ENCODE measurements around the gene GH1.
"Not testable (repeated sequence)": the region's sequence is repeated elsewhere in the genome, so short reads cannot be mapped to it uniquely, and the experiment has no call there.

GRCh38 chr17:63898899-63899798, 19.5 kb downstream of the GH1 start:
- not testable (repeated sequence) for TF ChIP-seq EZH2 (IDR thresholded peaks at IDR 0.05; ENCODE audit: insufficient read depth, poor library complexity, severe bottlenecking); EZH2phosphoT487 (IDR thresholded peaks at IDR 0.05; ENCODE audit: insufficient read depth, low read depth)

Data from GM23248 (cell line).